H9 (cell line): ENCODE data around the gene NPPC. TPM values are rescaled to one million over a fixed set of nuclear protein-coding genes. Genes with fewer than 3 reads are reported as not detected.

Experiments used
- DNase-seq: peaks from one replicate; pipeline ENCODE4 v3.0.0-alpha.2; 2017
- H2AFZ ChIP-seq: one replicate; pipeline ENCODE4 v1.6.1; 2013; ENCODE audit warnings: mild to moderate bottlenecking, low read length, control low read depth, moderate library complexity
- H2AK5ac ChIP-seq: 2 replicates; pipeline ENCODE4 v1.6.1; 2013; ENCODE audit warnings: low read length, control low read depth, mixed read lengths; ENCODE audit not compliant: insufficient read length
- H2BK120ac ChIP-seq: one replicate; pipeline ENCODE4 v1.6.1; 2013; ENCODE audit warnings: low read depth, mild to moderate bottlenecking, low read length, control low read depth, inconsistent platforms; ENCODE audit not compliant: poor library complexity, severe bottlenecking
- H2BK12ac ChIP-seq: 2 replicates; pipeline ENCODE4 v1.6.1; 2013; ENCODE audit warnings: low read length, control low read depth, mixed read lengths, low read depth; ENCODE audit not compliant: insufficient read length
- H2BK15ac ChIP-seq: 2 replicates; pipeline ENCODE4 v1.6.1; 2013; ENCODE audit warnings: low read depth, low read length, control low read depth
- H2BK20ac ChIP-seq: one replicate; pipeline ENCODE4 v1.6.1; 2013; ENCODE audit warnings: low read depth, mild to moderate bottlenecking, low read length, control low read depth, inconsistent platforms; ENCODE audit not compliant: poor library complexity, severe bottlenecking
- H2BK5ac ChIP-seq: 2 replicates; pipeline ENCODE4 v1.6.1; 2013; ENCODE audit warnings: low read length, control low read depth, mixed read lengths; ENCODE audit not compliant: insufficient read length
- H3K14ac ChIP-seq: 2 replicates; pipeline ENCODE4 v1.6.1; 2013; ENCODE audit warnings: low read length, control low read depth; ENCODE audit not compliant: insufficient read depth
- H3K18ac ChIP-seq: 2 replicates; pipeline ENCODE4 v1.6.1; 2013; ENCODE audit warnings: low read depth, mild to moderate bottlenecking, mixed read lengths, low read length, control low read depth; ENCODE audit not compliant: insufficient read length
- H3K23ac ChIP-seq: 2 replicates; pipeline ENCODE4 v1.6.1; 2013; ENCODE audit warnings: low read length, control low read depth, mixed read lengths, low read depth; ENCODE audit not compliant: insufficient read length
- H3K23me2 ChIP-seq: 2 replicates; pipeline ENCODE4 v1.6.1; 2013; ENCODE audit warnings: low read depth, mild to moderate bottlenecking, mixed read lengths, low read length, control low read depth; ENCODE audit not compliant: insufficient read length, poor library complexity, severe bottlenecking
- H3K27ac ChIP-seq: 2 replicates; pipeline ENCODE4 v1.5.1; 2013; ENCODE audit warnings: low read length, control low read depth, mixed read lengths, low read depth; ENCODE audit not compliant: insufficient read length
- H3K27me3 ChIP-seq: 2 replicates; pipeline ENCODE4 v1.6.1; 2013; ENCODE audit warnings: low read length, control low read depth, inconsistent platforms; ENCODE audit not compliant: insufficient read depth
- H3K4ac ChIP-seq: 2 replicates; pipeline ENCODE4 v1.6.1; 2013; ENCODE audit warnings: low read depth, mild to moderate bottlenecking, control low read depth, inconsistent platforms, low read length, moderate library complexity
- H3K4me1 ChIP-seq: 2 replicates; pipeline ENCODE4 v1.6.1; 2013; ENCODE audit warnings: low read length, control low read depth, inconsistent platforms; ENCODE audit not compliant: insufficient read depth
- H3K4me2 ChIP-seq: 2 replicates; pipeline ENCODE4 v1.6.1; 2013; ENCODE audit warnings: low read length, control low read depth, mixed read lengths; ENCODE audit not compliant: insufficient read length, insufficient read depth
- H3K56ac ChIP-seq: 2 replicates; pipeline ENCODE4 v1.6.1; 2013; ENCODE audit warnings: low read depth, mild to moderate bottlenecking, mixed read lengths, low read length, control low read depth; ENCODE audit not compliant: insufficient read length
- H3K79me1 ChIP-seq: 2 replicates; pipeline ENCODE4 v1.6.1; 2013; ENCODE audit warnings: low read depth, mild to moderate bottlenecking, moderate library complexity, low read length, control low read depth, inconsistent platforms; ENCODE audit not compliant: insufficient read depth, poor library complexity, severe bottlenecking
- H3K79me2 ChIP-seq: 2 replicates; pipeline ENCODE4 v1.6.1; 2013; ENCODE audit warnings: low read length, control low read depth, inconsistent platforms; ENCODE audit not compliant: insufficient read depth
- H3K9ac ChIP-seq: 2 replicates; pipeline ENCODE4 v1.6.1; 2013; ENCODE audit warnings: low read length, control low read depth, mixed read lengths; ENCODE audit not compliant: insufficient read length; ENCODE audit errors: extremely low read depth
- H3K9me3 ChIP-seq: one replicate; pipeline ENCODE4 v1.6.1; 2013; ENCODE audit warnings: low read depth, low read length, inconsistent platforms; ENCODE audit not compliant: control insufficient read depth
- H3T11ph ChIP-seq: one replicate; pipeline ENCODE4 v1.6.1; 2013; ENCODE audit warnings: mild to moderate bottlenecking, low read length, control low read depth, inconsistent platforms
- H4K20me1 ChIP-seq: one replicate; pipeline ENCODE4 v1.6.1; 2013; ENCODE audit not compliant: control insufficient read depth, insufficient read length, insufficient read depth
- H4K5ac ChIP-seq: 2 replicates; pipeline ENCODE4 v1.6.1; 2013; ENCODE audit warnings: low read depth, mild to moderate bottlenecking, mixed read lengths, low read length, control low read depth; ENCODE audit not compliant: insufficient read length
- H4K8ac ChIP-seq: replicated peaks from 2 replicates; pipeline ENCODE4 v1.6.1; 2013; ENCODE audit warnings: low read length, control low read depth, mixed read lengths, low read depth; ENCODE audit not compliant: insufficient read length
- H4K91ac ChIP-seq: 2 replicates; pipeline ENCODE4 v1.6.1; 2013; ENCODE audit warnings: low read depth, mild to moderate bottlenecking, moderate library complexity, mixed read lengths, low read length, control low read depth; ENCODE audit not compliant: insufficient read length
- H3K27ac Mint-ChIP-seq, 3 experiments: 2 replicates in 2 of 3; 3 replicates in 1 of 3; pipeline ENCODE4 v1.8.0; 2020 to 2021; ENCODE audit warnings: mixed read lengths in 3 of 3, mild to moderate bottlenecking in 1 of 3, moderate library complexity in 1 of 3
- H3K27me3 Mint-ChIP-seq: 2 replicates; pipeline ENCODE4 v1.8.0; 2021; ENCODE audit warnings: low read depth, mild to moderate bottlenecking, moderate library complexity, mixed read lengths
- H3K36me3 Mint-ChIP-seq, 3 experiments: 2 replicates in 2 of 3; 3 replicates in 1 of 3; pipeline ENCODE4 v1.8.0; 2020 to 2021; ENCODE audit warnings: low read depth in 3 of 3, mixed read lengths in 3 of 3; ENCODE audit not compliant: insufficient read depth in 1 of 3
- H3K4me1 Mint-ChIP-seq, 2 experiments: 2 replicates each; pipeline ENCODE4 v1.8.0; 2020; ENCODE audit warnings: mixed read lengths in 2 of 2
- H3K4me3 Mint-ChIP-seq, 2 experiments: 2 replicates in 1 of 2; 3 replicates in 1 of 2; pipeline ENCODE4 v1.8.0; 2020 to 2021; ENCODE audit warnings: mild to moderate bottlenecking in 2 of 2, mixed read lengths in 2 of 2, moderate library complexity in 1 of 2
- H3K9me3 Mint-ChIP-seq, 2 experiments: 2 replicates in 1 of 2; 3 replicates in 1 of 2; pipeline ENCODE4 v1.8.0; 2020; ENCODE audit warnings: mild to moderate bottlenecking in 2 of 2, mixed read lengths in 2 of 2, moderate library complexity in 1 of 2
- WGBS: extraction: QIAGEN DNeasy Blood & Tissue Kit; methylation state at CpG from one replicate; pipeline ENCODE4 v1.1.7; 2013; ENCODE audit warnings: missing lambda C conversion rate, low lambda C conversion rate, mixed read lengths; ENCODE audit not compliant: insufficient read length; ENCODE audit errors: extremely low coverage; 5-methylcytosine and 5-hydroxymethylcytosine counted together
- total RNA-seq: library from RNA; stranded (reverse); gene quantifications from 2 replicates; pipeline ENCODE4 v1.2.1, GENCODE V29; 2021
- TF ChIP-seq, protein P1 (sequence below): fragments of 200-600 bp; sonication (generic); conservative IDR thresholded peaks from 3 replicates; pipeline ENCODE4 v1.8.0; 2021; ENCODE audit warnings: antibody characterized with exemption, mild to moderate bottlenecking

Gene NPPC
- total RNA-seq, 1 experiment from 2014 or later: 1.1 TPM

- no peak overlapping the region for H2BK12ac ChIP-seq
- no peak overlapping the region for H2BK20ac ChIP-seq
- no peaks in the 10 kb centered on the region for H4K20me1 ChIP-seq
- no peaks in the 10 kb centered on the region for H3K9me3 ChIP-seq
- no peak overlapping the region for H2BK15ac ChIP-seq
- H3T11ph ChIP-seq: no peak overlapping the region
- H3K14ac ChIP-seq: no peak overlapping the region
- Mint-ChIP-seq H3K27me3 (peaks cover 27% of the 10 kb centered on the region), H3K4me3 (no peak overlapping the region), H3K27ac (no peak overlapping the region), H3K9me3 (no peaks in the 10 kb centered on the region), H3K36me3 (no peaks in the 10 kb centered on the region), H3K4me1 (peaks cover 6 to 8% of the 10 kb centered on the region in 2 experiments)
- H3K56ac ChIP-seq: no peak overlapping the region
- H4K8ac ChIP-seq: no peak overlapping the region
- H3K79me2 ChIP-seq: no peaks in the 10 kb centered on the region
- no peak overlapping the region for H3K4ac ChIP-seq
- peaks cover 8% of the 10 kb centered on the region for H3K23me2 ChIP-seq
- TF ChIP-seq, protein P1, sequence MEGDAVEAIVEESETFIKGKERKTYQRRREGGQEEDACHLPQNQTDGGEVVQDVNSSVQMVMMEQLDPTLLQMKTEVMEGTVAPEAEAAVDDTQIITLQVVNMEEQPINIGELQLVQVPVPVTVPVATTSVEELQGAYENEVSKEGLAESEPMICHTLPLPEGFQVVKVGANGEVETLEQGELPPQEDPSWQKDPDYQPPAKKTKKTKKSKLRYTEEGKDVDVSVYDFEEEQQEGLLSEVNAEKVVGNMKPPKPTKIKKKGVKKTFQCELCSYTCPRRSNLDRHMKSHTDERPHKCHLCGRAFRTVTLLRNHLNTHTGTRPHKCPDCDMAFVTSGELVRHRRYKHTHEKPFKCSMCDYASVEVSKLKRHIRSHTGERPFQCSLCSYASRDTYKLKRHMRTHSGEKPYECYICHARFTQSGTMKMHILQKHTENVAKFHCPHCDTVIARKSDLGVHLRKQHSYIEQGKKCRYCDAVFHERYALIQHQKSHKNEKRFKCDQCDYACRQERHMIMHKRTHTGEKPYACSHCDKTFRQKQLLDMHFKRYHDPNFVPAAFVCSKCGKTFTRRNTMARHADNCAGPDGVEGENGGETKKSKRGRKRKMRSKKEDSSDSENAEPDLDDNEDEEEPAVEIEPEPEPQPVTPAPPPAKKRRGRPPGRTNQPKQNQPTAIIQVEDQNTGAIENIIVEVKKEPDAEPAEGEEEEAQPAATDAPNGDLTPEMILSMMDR: no peak
- no peak overlapping the region for H3K9ac ChIP-seq
- no peak overlapping the region for H2AK5ac ChIP-seq
- H2BK5ac ChIP-seq: no peak overlapping the region
- no peak overlapping the region for H4K5ac ChIP-seq
- H3K27me3 ChIP-seq: peaks cover 5% of the 10 kb centered on the region; the same call in 1 of the 2 replicates
- H3K4me1 ChIP-seq: no peaks in the 10 kb centered on the region; the same call in 1 of the 2 replicates
- H3K23ac ChIP-seq: no peak overlapping the region
- no peak overlapping the region for H2BK120ac ChIP-seq
- H3K27ac ChIP-seq: no peak overlapping the region
- no peak overlapping the region for H3K18ac ChIP-seq
- H2AFZ ChIP-seq: no peak overlapping the region
- no peak for DNase-seq
- H3K79me1 ChIP-seq: no peaks in the 10 kb centered on the region
- no CpG with 5 or more reads among the region's 5 CpGs for WGBS
- no peak overlapping the region for H4K91ac ChIP-seq
- H3K4me2 ChIP-seq: no peak overlapping the region
Measured at GRCh38 chr2:231920795-231921194, 5.4 kb downstream of the NPPC start.
